GM12878 (cell line): ENCODE results near the gene AEN. TPM values are rescaled to one million over a fixed set of nuclear protein-coding genes. Genes with fewer than 3 reads are reported as not detected.

Experiments
- ATAC-seq: fragments of 200-7000 bp; cut with Tn5 transposase; 3 replicates; pipeline ENCODE4 v1.9.1; 2020; ENCODE audit warnings: mild to moderate bottlenecking, moderate library complexity
- BruUV-seq: library from RNA; stranded (reverse); fragments of 400-500 nt; replicated peaks from 2 replicates; lab custom pipeline; 2021; lab: Mats Ljungman, UMichigan
- CTCF ChIA-PET: fragments of 300-600 bp; sonication (Branson Sonifier 250); formaldehyde crosslinking; extraction: SDS; loops from one replicate; lab custom pipeline; 2021; ENCODE audit warnings: inconsistent platforms; lab: Yijun Ruan, JAX
- POLR2A ChIA-PET: fragments of 350-600 bp; formaldehyde crosslinking; extraction: SDS; loops from one replicate; lab custom pipeline; 2021; ENCODE audit warnings: inconsistent platforms; lab: Charles Lee
- RAD21 ChIA-PET: fragments of 300-600 bp; sonication (Branson Sonifier 250); formaldehyde crosslinking; loops from one replicate; lab custom pipeline; 2023; ENCODE audit warnings: antibody characterized with exemption; ENCODE audit not compliant: unreplicated experiment; lab: Charles Lee
- SMC1A ChIA-PET: fragments of 300-600 bp; sonication (Branson Sonifier 250); formaldehyde crosslinking; loops from one replicate; lab custom pipeline; 2023; ENCODE audit not compliant: unreplicated experiment, uncharacterized antibody; lab: Charles Lee
- DNase-seq: peaks from one replicate; pipeline ENCODE4 v3.0.0-alpha.2; 2011; ENCODE audit warnings: low read depth, low spot score
- FAIRE-seq: peaks from 3 replicates; lab custom pipeline; 2011; peaks lifted over from hg19 to GRCh38; lab: Jason Lieb, UNC
- H2AFZ ChIP-seq: 2 replicates; pipeline ENCODE4 v1.6.0; 2011; ENCODE audit warnings: low read depth, low read length, control low read depth; ENCODE audit not compliant: control insufficient read depth
- H3K27ac ChIP-seq: 2 replicates; pipeline ENCODE4 v1.5.1; 2011; ENCODE audit warnings: control low read depth; ENCODE audit not compliant: control insufficient read depth, insufficient read depth
- H3K27me3 ChIP-seq, 2 experiments: replicated peaks in 1 of 2; 2 replicates each; pipeline versions ENCODE4 v1.6.0 to v1.6.1; 2011; ENCODE audit warnings: low read length in 1 of 2; ENCODE audit not compliant: control insufficient read depth in 2 of 2, insufficient read depth in 2 of 2
- H3K36me3 ChIP-seq, 2 experiments: 2 replicates each; pipeline ENCODE4 v1.5.1; 2011; ENCODE audit warnings: low read length in 1 of 2; ENCODE audit not compliant: control insufficient read depth in 2 of 2, insufficient read depth in 2 of 2
- H3K4me1 ChIP-seq: 2 replicates; pipeline ENCODE4 v1.6.1; 2011; ENCODE audit warnings: mild to moderate bottlenecking, low read length, moderate library complexity, mixed read lengths; ENCODE audit not compliant: control insufficient read depth, insufficient read depth
- H3K4me2 ChIP-seq: 2 replicates; pipeline ENCODE4 v1.6.0; 2011; ENCODE audit warnings: control low read depth; ENCODE audit not compliant: control insufficient read depth, insufficient read depth
- H3K4me3 ChIP-seq: fragments of 200-600 bp; sonication (generic); 2 replicates; pipeline ENCODE4 v1.5.1; 2016
- H3K79me2 ChIP-seq: 2 replicates; pipeline ENCODE4 v1.6.0; 2011; ENCODE audit warnings: low read length; ENCODE audit not compliant: control insufficient read depth, insufficient read depth
- H3K9ac ChIP-seq: 2 replicates; pipeline ENCODE4 v1.8.0; 2011; ENCODE audit warnings: low read length, control low read depth, mixed read lengths; ENCODE audit not compliant: control insufficient read depth, insufficient read depth
- H3K9me3 ChIP-seq: replicated peaks from 3 replicates; pipeline ENCODE4 v1.5.1; 2011; ENCODE audit warnings: mild to moderate bottlenecking, low read length; ENCODE audit not compliant: control insufficient read depth, insufficient read depth
- H4K20me1 ChIP-seq: 2 replicates; pipeline ENCODE4 v1.6.0; 2011; ENCODE audit not compliant: control insufficient read depth, insufficient read depth
- DPF2 ChIP-seq: fragments of 450-650 bp; IDR thresholded peaks from 2 replicates; pipeline ENCODE4 v1.6.1; 2017; ENCODE audit warnings: mild to moderate bottlenecking
- EP300 ChIP-seq, 2 experiments: fragments of 150-350 bp in 1 of 2; IDR thresholded peaks; 2 replicates each; pipeline ENCODE4 v1.6.1; 2011 to 2012; ENCODE audit warnings: low read depth in 2 of 2, low read length in 2 of 2, borderline replicate concordance in 1 of 2, improper control_type of control experiment in 1 of 2, inconsistent platforms in 1 of 2; ENCODE audit not compliant: control insufficient read depth in 1 of 2
- FOS ChIP-seq: IDR thresholded peaks from 3 replicates; pipeline ENCODE4 v1.6.1; 2011; ENCODE audit warnings: borderline replicate concordance; ENCODE audit not compliant: insufficient read length; ENCODE audit errors: extremely low read depth
- SIN3A ChIP-seq: IDR thresholded peaks from 2 replicates; pipeline ENCODE4 v1.6.1; 2012; ENCODE audit warnings: low read depth, low read length, improper control_type of control experiment
- SUPT20H ChIP-seq: IDR thresholded peaks from 2 replicates; pipeline ENCODE4 v1.6.1; 2011; ENCODE audit warnings: low read depth, mild to moderate bottlenecking, low read length, moderate library complexity, borderline replicate concordance; ENCODE audit not compliant: control insufficient read depth
- WRNIP1 ChIP-seq: IDR thresholded peaks from 2 replicates; pipeline ENCODE4 v1.6.1; 2011; ENCODE audit warnings: low read depth, low read length, improper control_type of control experiment, borderline replicate concordance
- ZNF384 ChIP-seq: IDR thresholded peaks from 2 replicates; pipeline ENCODE4 v1.6.1; 2012; ENCODE audit warnings: low read depth, mild to moderate bottlenecking, low read length, improper control_type of control experiment, borderline replicate concordance
- WGBS: methylation state at CpG from one replicate; pipeline ENCODE4 v1.1.6; 2016; ENCODE audit warnings: low lambda C conversion rate; ENCODE audit not compliant: insufficient replicate concordance, insufficient coverage; ENCODE audit errors: missing lambda C conversion rate; 5-methylcytosine and 5-hydroxymethylcytosine counted together
- in situ Hi-C: fragments of 300-500 bp; cut with MboI; formaldehyde crosslinking; loops from 9 replicates; pipeline ENCODE4 v1.14.3; 2018; ENCODE audit warnings: mixed read lengths
- intact Hi-C: fragments of 100-400 bp; cut with micrococcal nuclease; formaldehyde crosslinking; loops from one replicate; pipeline ENCODE4 v1.14.2; 2022; ENCODE audit not compliant: unreplicated experiment
- polyA plus RNA-seq, 11 experiments: library from polyadenylated mRNA; depleted of rRNA in 4 of 11; unstranded in 6 of 11; stranded (reverse) in 5 of 11; fragments of >200 nt; fragmentation: Nextera tagmentation in 4 of 11; fragmentation: Illumina TruSeq in 1 of 11; extraction: Ambion mirVana in 4 of 11; extraction: Trizol in 1 of 11; gene quantifications; 1 replicate in 1 of 11; 2 replicates in 10 of 11; pipeline versions ENCODE4 v1.2.1 to v1.2.3, GENCODE V29; 2011 to 2016; ENCODE audit warnings: inconsistent platforms in 2 of 11, missing spikeins in 2 of 11, low read depth in 1 of 11
- total RNA-seq, 4 experiments: library from RNA; depleted of rRNA in 3 of 4; stranded (reverse); fragments of >200 nt in 3 of 4; fragmentation: Illumina TruSeq in 1 of 4; extraction: Trizol in 1 of 4; gene quantifications; 2 replicates each; pipeline versions ENCODE4 v1.2.1 to v1.2.3, GENCODE V29; 2013 to 2021
- TF ChIP-seq, protein P1 (sequence below): fragments of 450-650 bp; IDR thresholded peaks from 2 replicates; pipeline ENCODE4 v1.6.1; 2017; ENCODE audit warnings: borderline replicate concordance
- TF ChIP-seq, protein P2 (sequence below): IDR thresholded peaks from 2 replicates; pipeline ENCODE4 v1.6.1; 2011; ENCODE audit warnings: mild to moderate bottlenecking, low read depth, low read length, moderate library complexity; ENCODE audit not compliant: insufficient replicate concordance

Gene AEN
- total and polyA plus RNA-seq, 10 of the 15 experiments (the other 5 are each of a cell fraction or from before 2014, with no cell fraction given), result 11.7 to 81.2 (median 53.7) TPM

DNA sequence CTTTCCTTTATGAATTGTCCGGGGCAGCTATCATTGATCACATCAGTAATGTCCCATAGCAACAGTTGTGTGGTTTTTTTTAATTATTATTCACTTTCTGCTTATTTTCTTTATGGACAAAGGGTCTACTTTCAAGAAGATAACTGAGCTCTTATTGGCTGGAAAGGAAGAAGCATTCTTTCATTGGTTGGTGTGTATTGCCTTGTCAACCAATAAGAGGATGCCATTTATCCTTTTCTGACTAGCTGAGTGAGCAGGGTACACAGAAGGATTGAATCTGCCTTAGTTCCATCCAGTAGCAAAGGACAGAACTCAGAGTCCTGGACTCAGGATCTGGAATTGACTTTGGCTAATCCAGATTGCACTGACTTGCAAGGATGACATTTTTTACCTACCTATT, 13.2 kb upstream of the AEN start:
- H3K27ac ChIP-seq, result no peak overlapping the region
- BruUV-seq, result no TSS peak
- CTCF ChIA-PET, result interaction anchor here (1.2 kb wide), 2 partner anchors 57 to 88 kb away, joined by 3 read pairs; no protein-coding TSS in a partner anchor
- H3K9me3 ChIP-seq, result no peaks in the 10 kb centered on the region
- H3K4me2 ChIP-seq, result no peak overlapping the region
- no peaks in the 10 kb centered on the region for H3K79me2 ChIP-seq
- no peaks in the 10 kb centered on the region for H4K20me1 ChIP-seq
- H3K4me3 ChIP-seq, result no peak overlapping the region
- DNase-seq (no peak), FAIRE-seq (no peak), ATAC-seq (no peak)
- POLR2A ChIA-PET, result no interaction called here
- no peaks in the 10 kb centered on the region for H3K36me3 ChIP-seq
- peaks cover 7% of the 10 kb centered on the region for H3K4me1 ChIP-seq
- peaks cover 17 to 19% of the 10 kb centered on the region in 2 experiments for H3K27me3 ChIP-seq
- TF ChIP-seq WRNIP1 (no peak), SIN3A (no peak), ZNF384 (no peak), FOS (no peak), SUPT20H (no peak), EP300 (IDR thresholded peaks at IDR 0.05; ENCODE audit: borderline replicate concordance in 1 of 2, control insufficient read depth in 1 of 2, low read depth in 2 of 2, low read length in 2 of 2) (no peak), DPF2 (no peak)
- TF ChIP-seq, protein P1, sequence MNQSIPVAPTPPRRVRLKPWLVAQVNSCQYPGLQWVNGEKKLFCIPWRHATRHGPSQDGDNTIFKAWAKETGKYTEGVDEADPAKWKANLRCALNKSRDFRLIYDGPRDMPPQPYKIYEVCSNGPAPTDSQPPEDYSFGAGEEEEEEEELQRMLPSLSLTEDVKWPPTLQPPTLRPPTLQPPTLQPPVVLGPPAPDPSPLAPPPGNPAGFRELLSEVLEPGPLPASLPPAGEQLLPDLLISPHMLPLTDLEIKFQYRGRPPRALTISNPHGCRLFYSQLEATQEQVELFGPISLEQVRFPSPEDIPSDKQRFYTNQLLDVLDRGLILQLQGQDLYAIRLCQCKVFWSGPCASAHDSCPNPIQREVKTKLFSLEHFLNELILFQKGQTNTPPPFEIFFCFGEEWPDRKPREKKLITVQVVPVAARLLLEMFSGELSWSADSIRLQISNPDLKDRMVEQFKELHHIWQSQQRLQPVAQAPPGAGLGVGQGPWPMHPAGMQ, result no peak
- TF ChIP-seq, protein P2, sequence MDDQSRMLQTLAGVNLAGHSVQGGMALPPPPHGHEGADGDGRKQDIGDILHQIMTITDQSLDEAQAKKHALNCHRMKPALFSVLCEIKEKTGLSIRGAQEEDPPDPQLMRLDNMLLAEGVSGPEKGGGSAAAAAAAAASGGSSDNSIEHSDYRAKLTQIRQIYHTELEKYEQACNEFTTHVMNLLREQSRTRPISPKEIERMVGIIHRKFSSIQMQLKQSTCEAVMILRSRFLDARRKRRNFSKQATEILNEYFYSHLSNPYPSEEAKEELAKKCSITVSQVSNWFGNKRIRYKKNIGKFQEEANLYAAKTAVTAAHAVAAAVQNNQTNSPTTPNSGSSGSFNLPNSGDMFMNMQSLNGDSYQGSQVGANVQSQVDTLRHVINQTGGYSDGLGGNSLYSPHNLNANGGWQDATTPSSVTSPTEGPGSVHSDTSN, result no peak
- RAD21 ChIA-PET, result no interaction called here
- H2AFZ ChIP-seq, result no peak overlapping the region
- in situ Hi-C loops, result no loop called here
- H3K9ac ChIP-seq, result no peak overlapping the region
- SMC1A ChIA-PET, result no interaction called here
- intact Hi-C loops, result no loop called here
- 15% methylated on average over 1 of the region's 1 CpG for WGBS
